Lung (tissue), 12 donors: ENCODE results near the gene PLEKHA1. TPM values are rescaled to one million over a fixed set of nuclear protein-coding genes. Genes with fewer than 3 reads are reported as not detected.

ENCODE experiments used
- ATAC-seq: fragments of 200-7000 bp; cut with Tn5 transposase; one replicate; pipeline ENCODE4 v1.9.1; 2020; ENCODE audit warnings: moderate number of reproducible peaks; ENCODE audit not compliant: insufficient read depth, low FRiP score
- DNase-seq, 3 donors: peaks; one replicate each; pipeline ENCODE4 v3.0.0-alpha.2; 2013 to 2017
- H3K27ac ChIP-seq, 2 donors: one replicate each; pipeline ENCODE4 v1.5.1; 2013; ENCODE audit warnings: mild to moderate bottlenecking in 2 of 2, moderate library complexity in 2 of 2, control low read depth in 1 of 2, inconsistent platforms in 1 of 2, low read depth in 1 of 2, low read length in 1 of 2
- H3K27me3 ChIP-seq, 3 donors: one replicate each; pipeline ENCODE4 v1.5.1; 2013; ENCODE audit warnings: low read length in 2 of 3; ENCODE audit not compliant: control insufficient read depth in 3 of 3, insufficient read depth in 3 of 3
- H3K36me3 ChIP-seq, 4 donors: one replicate each; pipeline ENCODE4 v1.5.1; 2013; ENCODE audit warnings: low read length in 4 of 4, mild to moderate bottlenecking in 1 of 4, moderate library complexity in 1 of 4; ENCODE audit not compliant: control insufficient read depth in 4 of 4, insufficient read depth in 4 of 4
- H3K4me1 ChIP-seq, 5 donors: one replicate each; pipeline ENCODE4 v1.5.1; 2013; ENCODE audit warnings: low read length in 5 of 5, mild to moderate bottlenecking in 2 of 5, moderate library complexity in 1 of 5; ENCODE audit not compliant: control insufficient read depth in 5 of 5, insufficient read depth in 5 of 5
- H3K4me3 ChIP-seq: one replicate; pipeline ENCODE4 v1.5.1; 2013; ENCODE audit warnings: mild to moderate bottlenecking, control low read depth, moderate library complexity
- H3K9ac ChIP-seq, 2 donors: one replicate each; pipeline ENCODE4 v1.5.1; 2013; ENCODE audit warnings: low read length in 2 of 2, control low read depth in 1 of 2; ENCODE audit not compliant: insufficient read depth in 1 of 2
- H3K9me3 ChIP-seq, 4 donors: one replicate each; pipeline ENCODE4 v1.5.1; 2013; ENCODE audit warnings: low read length in 3 of 4, mild to moderate bottlenecking in 1 of 4, moderate library complexity in 1 of 4; ENCODE audit not compliant: control insufficient read depth in 4 of 4, insufficient read depth in 3 of 4
- WGBS, 2 donors: extraction: QIAGEN DNeasy Blood & Tissue Kit; methylation state at CpG; one replicate each; pipeline ENCODE4 v1.1.7; 2013; 5-methylcytosine and 5-hydroxymethylcytosine counted together
- polyA plus RNA-seq, 2 donors: library from polyadenylated mRNA; stranded (reverse); fragments of 200-250 nt; gene quantifications; one replicate each; pipeline ENCODE4 v1.2.1, GENCODE V29; 2013
- total RNA-seq, 2 donors: library from RNA; depleted of rRNA in 1 of 2; stranded (reverse); fragments of >200 nt in 1 of 2; gene quantifications; one replicate each; pipeline ENCODE4 v1.2.1, GENCODE V29; 2014 to 2021
- TF ChIP-seq, protein P1 (sequence below): IDR thresholded peaks from 2 replicates; pipeline ENCODE4 v1.5.1; 2012; ENCODE audit warnings: mild to moderate bottlenecking; ENCODE audit errors: control extremely low read depth, extremely low read depth
- donor health status: control.
- donor health status: control.
- donor health status: Bipolar disorder and iron deficiency.
- donor health status: healthy.
- donor health status: DM: yes; HTN: yes; CAD: no.

PLEKHA1 gene
- total and polyA plus RNA-seq, 4 donors = 18.9 to 73.2 (median 28.2) TPM

DNA sequence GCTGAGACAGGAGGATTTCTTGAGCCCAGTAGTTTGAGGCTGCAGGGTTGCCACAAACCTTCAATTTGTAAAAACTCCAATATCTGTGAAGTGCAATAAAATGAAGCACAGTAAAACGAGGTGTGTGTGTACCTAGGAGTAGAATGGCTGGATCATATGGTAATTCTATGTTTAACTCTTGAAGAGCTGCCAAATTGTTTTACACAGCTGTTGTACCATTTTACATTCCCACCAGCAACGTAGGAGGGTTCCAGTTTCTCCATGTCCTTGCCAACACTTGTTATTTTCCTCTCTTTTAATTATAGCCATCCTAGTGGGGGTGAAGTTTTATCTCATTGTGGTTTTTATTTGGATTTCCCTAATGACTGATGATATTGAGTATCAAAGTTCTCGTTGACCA lies 16.2 kb downstream of the PLEKHA1 start:
- Histone ChIP-seq H3K36me3 (peaks cover 0 to 8% (median 3%) of the 10 kb centered on the region in 4 donors), H3K9me3 (no peaks in the 10 kb centered on the region), H3K4me1 (peaks cover 0 to 15% (median 0%) of the 10 kb centered on the region in 5 donors), H3K27ac (no peak overlapping the region), H3K27me3 (no peaks in the 10 kb centered on the region), H3K4me3 (no peak overlapping the region), H3K9ac (no peak overlapping the region)
- 23 to 53% methylated on average over 3 of the region's 3 CpGs for WGBS, 2 donors
- ATAC-seq = no peak
- no peak for DNase-seq
- TF ChIP-seq, protein P1, sequence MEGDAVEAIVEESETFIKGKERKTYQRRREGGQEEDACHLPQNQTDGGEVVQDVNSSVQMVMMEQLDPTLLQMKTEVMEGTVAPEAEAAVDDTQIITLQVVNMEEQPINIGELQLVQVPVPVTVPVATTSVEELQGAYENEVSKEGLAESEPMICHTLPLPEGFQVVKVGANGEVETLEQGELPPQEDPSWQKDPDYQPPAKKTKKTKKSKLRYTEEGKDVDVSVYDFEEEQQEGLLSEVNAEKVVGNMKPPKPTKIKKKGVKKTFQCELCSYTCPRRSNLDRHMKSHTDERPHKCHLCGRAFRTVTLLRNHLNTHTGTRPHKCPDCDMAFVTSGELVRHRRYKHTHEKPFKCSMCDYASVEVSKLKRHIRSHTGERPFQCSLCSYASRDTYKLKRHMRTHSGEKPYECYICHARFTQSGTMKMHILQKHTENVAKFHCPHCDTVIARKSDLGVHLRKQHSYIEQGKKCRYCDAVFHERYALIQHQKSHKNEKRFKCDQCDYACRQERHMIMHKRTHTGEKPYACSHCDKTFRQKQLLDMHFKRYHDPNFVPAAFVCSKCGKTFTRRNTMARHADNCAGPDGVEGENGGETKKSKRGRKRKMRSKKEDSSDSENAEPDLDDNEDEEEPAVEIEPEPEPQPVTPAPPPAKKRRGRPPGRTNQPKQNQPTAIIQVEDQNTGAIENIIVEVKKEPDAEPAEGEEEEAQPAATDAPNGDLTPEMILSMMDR = no peak

DNA sequence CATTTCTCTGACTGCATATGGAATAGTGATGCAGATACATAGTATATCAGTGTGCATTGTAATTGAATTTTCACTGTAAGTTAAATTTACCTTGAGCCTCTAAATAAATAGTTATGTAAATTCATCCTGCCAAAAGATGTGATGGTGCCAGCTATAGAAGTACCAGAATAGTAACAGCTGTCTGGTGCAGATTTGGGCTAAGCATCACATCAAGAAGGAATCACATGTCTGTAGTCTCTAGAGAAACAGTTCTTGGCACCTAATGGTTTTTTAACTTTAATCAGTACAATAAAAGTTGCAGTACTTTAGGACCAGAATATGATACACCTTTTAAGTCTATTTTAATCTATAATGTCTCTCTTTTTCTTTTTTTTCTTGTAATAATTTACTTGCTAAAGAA lies 17.4 kb downstream of the PLEKHA1 start:
- TF ChIP-seq, protein P1 = no peak
- no peak for DNase-seq
- Histone ChIP-seq H3K9me3 (no peaks in the 10 kb centered on the region), H3K9ac (no peak overlapping the region), H3K4me3 (no peak overlapping the region), H3K36me3 (peaks cover 0 to 9% (median 4%) of the 10 kb centered on the region in 4 donors), H3K4me1 (peaks cover 0 to 15% (median 0%) of the 10 kb centered on the region in 5 donors), H3K27me3 (no peaks in the 10 kb centered on the region), H3K27ac (no peak overlapping the region)
- ATAC-seq = no peak

DNA sequence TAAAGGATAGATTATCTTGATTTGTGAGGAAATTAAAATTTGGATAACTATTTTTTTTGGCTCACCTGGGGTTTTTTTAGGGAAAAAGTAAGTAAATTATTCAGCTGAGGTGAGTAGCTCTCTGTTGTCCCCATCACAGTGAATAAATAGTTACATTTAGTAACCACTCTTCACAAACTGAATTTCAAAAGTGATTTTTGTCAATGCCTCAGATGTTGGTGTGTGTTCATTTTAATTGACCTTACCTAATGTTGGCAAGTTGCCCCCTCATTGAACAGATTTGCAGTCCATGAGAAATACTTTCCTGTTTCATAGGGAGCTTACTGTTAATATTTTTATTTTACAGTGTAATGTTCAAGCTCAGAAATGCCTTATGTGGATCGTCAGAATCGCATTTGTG lies 18.3 kb downstream of the PLEKHA1 start:
- WGBS, 2 donors = 81 to 83% methylated on average over 2 of the region's 2 CpGs
- TF ChIP-seq, protein P1 = no peak
- H3K27ac ChIP-seq = no peak overlapping the region
- H3K4me1 ChIP-seq = peaks cover 0 to 18% (median 0%) of the 10 kb centered on the region in 5 donors
- no peak overlapping the region for H3K4me3 ChIP-seq
- DNase-seq (no peak), ATAC-seq (no peak)
- no peaks in the 10 kb centered on the region for H3K9me3 ChIP-seq
- peaks cover 0 to 12% (median 4%) of the 10 kb centered on the region in 4 donors for H3K36me3 ChIP-seq
- no peak overlapping the region for H3K9ac ChIP-seq
- H3K27me3 ChIP-seq = no peaks in the 10 kb centered on the region

DNA sequence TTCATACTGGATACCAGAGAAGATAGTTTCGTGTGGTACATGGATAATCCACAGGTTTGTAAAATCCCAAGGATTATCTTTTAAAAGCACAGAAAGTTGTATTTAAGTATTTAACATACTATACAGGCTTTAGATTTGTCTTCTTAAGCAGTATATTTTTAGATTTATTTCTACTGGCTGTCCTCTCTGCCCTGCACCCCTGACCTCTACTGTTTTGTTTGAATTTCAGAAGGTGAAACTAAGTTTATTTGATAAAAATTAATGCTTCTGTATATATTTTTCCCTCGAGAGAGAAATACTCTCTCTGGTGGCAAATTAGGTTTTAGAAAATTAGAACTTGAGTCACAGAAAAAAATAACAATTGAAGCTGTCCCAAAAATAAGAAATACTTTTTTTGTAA lies 18.8 kb downstream of the PLEKHA1 start:
- H3K4me3 ChIP-seq = no peak overlapping the region
- no peaks in the 10 kb centered on the region for H3K27me3 ChIP-seq
- 82 to 87% methylated on average over 2 of the region's 2 CpGs for WGBS, 2 donors
- H3K9me3 ChIP-seq = no peaks in the 10 kb centered on the region
- H3K36me3 ChIP-seq = peaks cover 0 to 12% (median 4%) of the 10 kb centered on the region in 4 donors
- H3K4me1 ChIP-seq = peaks cover 0 to 18% (median 0%) of the 10 kb centered on the region in 5 donors
- TF ChIP-seq, protein P1 = no peak
- no peak overlapping the region for H3K9ac ChIP-seq
- no peak for ATAC-seq
- no peak for DNase-seq
- no peak overlapping the region for H3K27ac ChIP-seq
